HEK293T (cell line): ENCODE measurements around the gene EPS8L3.

Source experiments
- CTCF ChIA-PET: fragments of 350-600 bp; formaldehyde crosslinking; extraction: SDS; loops from one replicate; lab custom pipeline; 2021; ENCODE audit warnings: antibody characterized with exemption, inconsistent platforms; lab: Yijun Ruan, JAX
- POLR2A ChIA-PET: fragments of 350-600 bp; formaldehyde crosslinking; extraction: SDS; loops from one replicate; lab custom pipeline; 2020; ENCODE audit warnings: antibody characterized with exemption, inconsistent platforms; lab: Yijun Ruan, JAX
- DNase-seq: peaks from one replicate; pipeline ENCODE4 v3.0.0; 2012; ENCODE audit warnings: mixed read lengths; ENCODE audit errors: extremely low spot score
- ARNT ChIP-seq: fragments of 450-650 bp; IDR thresholded peaks from 2 replicates; pipeline ENCODE4 v1.6.1; 2017; ENCODE audit warnings: mild to moderate bottlenecking
- BHLHE40 ChIP-seq: fragments of 450-650 bp; IDR thresholded peaks from 2 replicates; pipeline ENCODE4 v1.6.1; 2016; ENCODE audit warnings: mild to moderate bottlenecking, moderate library complexity, borderline replicate concordance
- CTBP1 ChIP-seq: fragments of 450-650 bp; IDR thresholded peaks from 2 replicates; pipeline ENCODE4 v1.6.1; 2016; ENCODE audit warnings: borderline replicate concordance
- FOXA1 ChIP-seq: fragments of 450-650 bp; IDR thresholded peaks from 2 replicates; pipeline ENCODE4 v1.6.1; 2016; ENCODE audit warnings: mild to moderate bottlenecking
- FOXK2 ChIP-seq: fragments of 450-650 bp; IDR thresholded peaks from 2 replicates; pipeline ENCODE4 v1.6.1; 2016; ENCODE audit warnings: mild to moderate bottlenecking
- FOXM1 ChIP-seq: fragments of 450-650 bp; IDR thresholded peaks from 2 replicates; pipeline ENCODE4 v1.6.1; 2017; ENCODE audit warnings: mild to moderate bottlenecking, borderline replicate concordance
- HDGF ChIP-seq: fragments of 450-650 bp; IDR thresholded peaks from 2 replicates; pipeline ENCODE4 v1.6.1; 2017; ENCODE audit warnings: antibody characterized with exemption, borderline replicate concordance
- L3MBTL2 ChIP-seq: fragments of 450-650 bp; conservative IDR thresholded peaks from 2 replicates; pipeline ENCODE4 v1.6.1; 2016; ENCODE audit warnings: mild to moderate bottlenecking
- LEF1 ChIP-seq: fragments of 450-650 bp; IDR thresholded peaks from 2 replicates; pipeline ENCODE4 v1.6.1; 2017; ENCODE audit warnings: mild to moderate bottlenecking, borderline replicate concordance
- NFRKB ChIP-seq: fragments of 450-650 bp; IDR thresholded peaks from 2 replicates; pipeline ENCODE4 v1.6.1; 2016; ENCODE audit warnings: mild to moderate bottlenecking, moderate library complexity
- PKNOX1 ChIP-seq: fragments of 450-650 bp; IDR thresholded peaks from 2 replicates; pipeline ENCODE4 v1.6.1; 2016
- SP1 ChIP-seq: fragments of 450-650 bp; IDR thresholded peaks from 2 replicates; pipeline ENCODE4 v1.6.1; 2017
- SUZ12 ChIP-seq: fragments of 450-650 bp; IDR thresholded peaks from 2 replicates; pipeline ENCODE4 v1.6.1; 2016; ENCODE audit warnings: mild to moderate bottlenecking
- TARDBP ChIP-seq: fragments of 450-650 bp; IDR thresholded peaks from 2 replicates; pipeline ENCODE4 v1.6.1; 2016
- ZNF384 ChIP-seq: fragments of 450-650 bp; IDR thresholded peaks from 2 replicates; pipeline ENCODE4 v1.6.1; 2016

The EPS8L3 gene

DNA sequence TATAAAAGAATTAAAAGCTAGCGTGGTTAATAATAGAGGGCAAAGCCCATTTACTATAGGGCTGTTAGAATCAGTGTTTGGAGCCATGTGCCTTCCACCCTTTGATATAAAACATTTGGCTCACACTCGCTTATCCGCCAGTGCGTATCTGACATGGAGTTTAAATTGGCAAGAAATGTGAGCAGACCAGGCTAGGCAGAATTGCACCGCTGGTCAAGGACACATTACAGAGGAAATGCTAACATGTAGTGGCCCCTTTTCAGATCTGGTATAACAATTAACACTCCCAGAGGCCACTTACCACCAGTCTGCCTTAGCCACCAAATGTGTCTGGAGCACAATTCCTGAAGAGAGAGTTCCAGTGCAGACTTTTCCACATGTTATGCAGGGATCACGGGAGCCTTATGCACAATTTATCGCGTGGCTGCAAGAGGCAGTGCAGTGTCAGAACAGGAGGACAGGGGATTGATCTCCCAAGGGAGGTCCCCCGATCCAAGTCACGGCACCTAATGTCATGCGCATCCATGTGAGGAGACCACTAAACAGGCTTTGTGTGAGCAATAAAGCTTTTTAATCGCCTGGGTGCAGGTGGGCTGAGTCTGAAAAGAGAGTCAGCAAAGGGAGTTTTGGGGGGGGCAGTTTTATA is 36.9 kb downstream of the EPS8L3 start:
- ChIA-PET CTCF (no interaction called here), POLR2A (no interaction called here)
- DNase-seq = no peak
- TF ChIP-seq NFRKB (no peak), HDGF (no peak), BHLHE40 (no peak), LEF1 (no peak), ARNT (no peak)

- no peak for DNase-seq
- ChIA-PET POLR2A (no interaction called here), CTCF (no interaction called here)
- TF ChIP-seq TARDBP (no peak), L3MBTL2 (no peak), FOXK2 (no peak), FOXA1 (no peak), ARNT (no peak), CTBP1 (no peak), ZNF384 (no peak), NFRKB (no peak), FOXM1 (no peak), PKNOX1 (no peak), SUZ12 (no peak), BHLHE40 (no peak), HDGF (no peak)
These were observed 37.7 kb downstream of the EPS8L3 start for GRCh38 chr1:109726007-109726406.

DNA sequence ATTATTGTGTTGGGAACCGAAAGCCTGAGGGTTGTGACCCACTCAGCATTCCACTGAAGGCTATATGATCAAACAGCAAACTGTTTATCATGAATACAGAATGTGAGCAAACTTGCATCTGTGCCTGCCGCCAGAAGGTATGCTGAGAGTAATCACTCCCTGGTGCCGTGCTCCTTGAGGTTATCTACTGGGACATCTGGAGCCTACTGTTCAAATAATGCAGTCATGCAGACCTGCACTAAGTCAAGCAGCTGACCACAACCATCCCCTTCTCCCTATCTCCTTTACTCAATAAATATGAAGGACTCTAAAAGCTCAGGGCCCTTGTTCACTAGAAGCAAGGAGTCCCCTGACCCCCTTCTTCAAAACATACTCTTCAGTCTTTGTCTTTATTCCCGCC is 38.2 kb downstream of the EPS8L3 start:
- CTCF ChIA-PET = no interaction called here
- no peak for TF ChIP-seq NFRKB
- no peak for TF ChIP-seq CTBP1
- no peak for TF ChIP-seq FOXK2
- no peak for TF ChIP-seq HDGF
- no peak for TF ChIP-seq BHLHE40
- TF ChIP-seq FOXA1 = no peak
- no peak for DNase-seq
- POLR2A ChIA-PET = no interaction called here

- TF ChIP-seq PKNOX1 = no peak
- TF ChIP-seq SP1 = no peak
- DNase-seq = no peak
- CTCF ChIA-PET = no interaction called here
- POLR2A ChIA-PET = no interaction called here
These were observed 38.8 kb downstream of the EPS8L3 start for GRCh38 chr1:109724933-109725332.

GRCh38 chr1:109722908-109723691 is 40.6 kb downstream of the EPS8L3 start:
- POLR2A ChIA-PET = no interaction called here
- DNase-seq = no peak
- TF ChIP-seq HDGF (no peak), PKNOX1 (no peak), CTBP1 (no peak), LEF1 (no peak), SP1 (no peak), SUZ12 (no peak), FOXM1 (no peak), ARNT (no peak), FOXA1 (no peak), FOXK2 (no peak), L3MBTL2 (no peak), NFRKB (no peak), TARDBP (no peak)
- CTCF ChIA-PET = no interaction called here

- TF ChIP-seq TARDBP (no peak), SP1 (no peak), NFRKB (no peak), PKNOX1 (no peak), SUZ12 (no peak)
- no peak for DNase-seq
- ChIA-PET POLR2A (no interaction called here), CTCF (interaction anchor here (1.4 kb wide), 1 partner anchor 55 kb away, joined by 4 read pairs; no protein-coding TSS in a partner anchor)
These were observed 41.8 kb downstream of the EPS8L3 start for GRCh38 chr1:109721971-109722370.
